Measurements from ENCODE around the gene CFL2.
"Not testable (repeated sequence)": the region's sequence is repeated elsewhere in the genome, so short reads cannot be mapped to it uniquely, and the experiment has no call there.

Gene CFL2

GRCh38 chr14:34714320-34715126 is at the start of gene CFL2:
Gene CFL2 (minus strand): TSS chr14:34714593. CDS start chr14:34714540, 53 bp downstream.
- peak; percentile 82 for DNase-seq

- DNase-seq = no peak
Measured at GRCh38 chr14:34755215-34755614, 40.8 kb upstream of the CFL2 start.

GRCh38 chr14:34754687-34755086 is 40.3 kb upstream of the CFL2 start:
- DNase-seq = no peak

- peak; percentile 50 for DNase-seq
Measured at GRCh38 chr14:34750670-34751069, 36.3 kb upstream of the CFL2 start.

GRCh38 chr14:34750233-34750632 is 35.8 kb upstream of the CFL2 start:
- no peak for DNase-seq

- DNase-seq = no peak
Measured at GRCh38 chr14:34749408-34749807, 35.0 kb upstream of the CFL2 start.

GRCh38 chr14:34742270-34743115 is 28.1 kb upstream of the CFL2 start:
- DNase-seq = no peak

- DNase-seq = no peak
Measured at GRCh38 chr14:34741840-34742239, 27.4 kb upstream of the CFL2 start.

- DNase-seq = peak; percentile 38
Measured at GRCh38 chr14:34740139-34740538, 25.7 kb upstream of the CFL2 start.

GRCh38 chr14:34737079-34737478 is 22.7 kb upstream of the CFL2 start:
- not testable (repeated sequence) for DNase-seq

- DNase-seq = peak; percentile 66
Measured at GRCh38 chr14:34733245-34733644, 18.9 kb upstream of the CFL2 start.

- DNase-seq = no peak
Measured at GRCh38 chr14:34732802-34733201, 18.4 kb upstream of the CFL2 start.

GRCh38 chr14:34723867-34724266 is 9.5 kb upstream of the CFL2 start:
- no peak for DNase-seq

- DNase-seq = peak; percentile 71
Measured at GRCh38 chr14:34722723-34723545, 8.5 kb upstream of the CFL2 start.

- DNase-seq = no peak
Measured at GRCh38 chr14:34721129-34721528, 6.7 kb upstream of the CFL2 start.

GRCh38 chr14:34718750-34719304 is 4.4 kb upstream of the CFL2 start:
- peak; percentile 84 for DNase-seq

GRCh38 chr14:34715127-34715863 is 902 bp upstream of the CFL2 start:
- DNase-seq = no peak

- peak; percentile 86 for DNase-seq
Measured at GRCh38 chr14:34713681-34714319, 593 bp downstream of the CFL2 start.

GRCh38 chr14:34713122-34713680 is 1.2 kb downstream of the CFL2 start:
- DNase-seq = no peak

GRCh38 chr14:34711796-34712712 is 2.3 kb downstream of the CFL2 start:
- no peak for DNase-seq
